ENCODE data around the gene PNCK.
"Not testable (repeated sequence)": the region's sequence is repeated elsewhere in the genome, so short reads cannot be mapped to it uniquely, and the experiment has no call there.

PNCK gene

GRCh38 chrX:153697924-153698865 is 24.6 kb upstream of the PNCK start:
- no peak for DNase-seq

GRCh38 chrX:153696986-153697722 is 23.5 kb upstream of the PNCK start:
- DNase-seq: not testable (repeated sequence)

GRCh38 chrX:153696538-153696937 is 22.9 kb upstream of the PNCK start:
- DNase-seq: not testable (repeated sequence)

- no peak for DNase-seq
These were observed 22.5 kb upstream of the PNCK start for GRCh38 chrX:153696100-153696499.

- DNase-seq: no peak
These were observed 21.2 kb upstream of the PNCK start for GRCh38 chrX:153694687-153695270.

- not testable (repeated sequence) for DNase-seq
These were observed 20.6 kb upstream of the PNCK start for GRCh38 chrX:153694256-153694655.

- no peak for DNase-seq
These were observed 19.8 kb upstream of the PNCK start for GRCh38 chrX:153693216-153694086.

- DNase-seq: no peak
These were observed 19.1 kb upstream of the PNCK start for GRCh38 chrX:153692611-153693156.

GRCh38 chrX:153692003-153692402 is 18.4 kb upstream of the PNCK start:
- DNase-seq: no peak

- not testable (repeated sequence) for DNase-seq
These were observed 17.6 kb upstream of the PNCK start for GRCh38 chrX:153691032-153691827.

GRCh38 chrX:153690466-153690865 is 16.9 kb upstream of the PNCK start:
- DNase-seq: no peak

GRCh38 chrX:153689654-153690465 is 16.2 kb upstream of the PNCK start:
- DNase-seq: peak; percentile 30

- DNase-seq: peak; percentile 43
These were observed 15.4 kb upstream of the PNCK start for GRCh38 chrX:153688911-153689590.

GRCh38 chrX:153688506-153688905 is 14.9 kb upstream of the PNCK start:
- no peak for DNase-seq

GRCh38 chrX:153688071-153688470 is 14.5 kb upstream of the PNCK start:
- DNase-seq: no peak

GRCh38 chrX:153687121-153688039 is 13.8 kb upstream of the PNCK start, which contains the start of gene SLC6A8:
SLC6A8 (plus strand) TSS chrX:153687926; CDS start chrX:153688575, 649 bp downstream.
- peak; percentile 69 for DNase-seq

- DNase-seq: no peak
These were observed 13.1 kb upstream of the PNCK start for GRCh38 chrX:153686711-153687110.

Data from EL (cell line).